ENCODE results near the gene AGTRAP. TPM values are rescaled to one million over a fixed set of nuclear protein-coding genes. Genes with fewer than 3 reads are reported as not detected.

The AGTRAP gene
- total and polyA plus RNA-seq, 9 of the 15 experiments (the other 6 are each of a cell fraction or from before 2014, with no cell fraction given): 26.8 to 105 (median 57.5) TPM

DNA sequence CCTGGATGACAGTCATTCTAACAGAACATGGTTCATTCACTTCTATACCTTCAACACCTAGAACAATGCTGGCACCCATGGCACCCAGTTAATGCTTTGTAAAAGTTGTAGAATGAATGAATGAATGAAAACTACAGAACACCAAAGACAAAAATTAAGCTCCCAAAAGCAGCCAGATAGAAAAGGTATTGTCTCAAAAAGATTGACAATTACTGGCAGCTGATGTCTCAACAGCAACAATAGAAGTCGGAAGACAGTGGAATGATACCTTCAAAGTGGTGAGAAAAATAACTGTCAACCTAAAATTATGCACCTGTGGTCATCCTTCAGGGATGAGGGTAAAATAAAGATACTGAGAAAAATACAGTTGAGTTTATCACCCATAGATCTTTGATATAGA is 21.1 kb downstream of the AGTRAP start:
- no peaks in the 10 kb centered on the region for H4K20me1 ChIP-seq (replicated peaks; ENCODE audit: control insufficient read depth, insufficient read depth, low read length)
- peaks cover 24% of the 10 kb centered on the region in 2 experiments for H3K4me1 ChIP-seq (replicated peaks in 1 of 2; ENCODE audit: control insufficient read depth in 2 of 2, insufficient read depth in 2 of 2, low read length in 2 of 2)
- no peaks in the 10 kb centered on the region for H3K27me3 ChIP-seq (ENCODE audit: control insufficient read depth in 2 of 2, insufficient read depth in 2 of 2, low read length in 2 of 2)
- peaks cover 3% of the 10 kb centered on the region; the same call in 1 of the 2 replicates for H3K9me3 ChIP-seq (replicated peaks; ENCODE audit: control insufficient read depth, insufficient read depth, low read depth, low read length)
- no peaks in the 10 kb centered on the region for H3K79me2 ChIP-seq (ENCODE audit: control insufficient read depth, insufficient read depth, low read length)
- intact Hi-C loops (cut with micrococcal nuclease) (no loop called here), in situ Hi-C loops (cut with MboI) (no loop called here)
- ChIA-PET POLR2A (interaction anchor here (1.2 to 1.3 kb wide), 2 partner anchors 36 to 40 kb away, joined by 3 to 4 read pairs; no protein-coding TSS in a partner anchor), CTCF (ENCODE audit: low intra/inter-chr PET ratio) (no interaction called here)
- no peak for DNase-seq (ENCODE audit: extremely low read depth in 1 of 4, low spot score in 3 of 4)
- FAIRE-seq: no peak
- no peak for ATAC-seq
- no peak overlapping the region for H3K4me3 ChIP-seq
- no peak overlapping the region for H2AFZ ChIP-seq (ENCODE audit: low read depth, low read length)
- H3K4me2 ChIP-seq (ENCODE audit: insufficient read depth, low read length): no peak overlapping the region
- no peaks in the 10 kb centered on the region for H3K36me3 ChIP-seq (ENCODE audit: control insufficient read depth, insufficient read depth, low read length)
- H3K9ac ChIP-seq (ENCODE audit: insufficient read depth in 1 of 2, low read depth in 2 of 2, low read length in 2 of 2): no peak overlapping the region
- no peaks in the 10 kb centered on the region for H3K9me1 ChIP-seq (ENCODE audit: control insufficient read depth, insufficient read depth, low read length)
- no TSS peak for BruUV-seq (replicated peaks)
- H3K27ac ChIP-seq (ENCODE audit: extremely low read depth, low read depth, low read length): no peak overlapping the region
- 68% methylated on average over 1 of the region's 1 CpG for WGBS (ENCODE audit: insufficient coverage, low coverage, missing lambda C conversion rate)
- TF ChIP-seq, protein P1, sequence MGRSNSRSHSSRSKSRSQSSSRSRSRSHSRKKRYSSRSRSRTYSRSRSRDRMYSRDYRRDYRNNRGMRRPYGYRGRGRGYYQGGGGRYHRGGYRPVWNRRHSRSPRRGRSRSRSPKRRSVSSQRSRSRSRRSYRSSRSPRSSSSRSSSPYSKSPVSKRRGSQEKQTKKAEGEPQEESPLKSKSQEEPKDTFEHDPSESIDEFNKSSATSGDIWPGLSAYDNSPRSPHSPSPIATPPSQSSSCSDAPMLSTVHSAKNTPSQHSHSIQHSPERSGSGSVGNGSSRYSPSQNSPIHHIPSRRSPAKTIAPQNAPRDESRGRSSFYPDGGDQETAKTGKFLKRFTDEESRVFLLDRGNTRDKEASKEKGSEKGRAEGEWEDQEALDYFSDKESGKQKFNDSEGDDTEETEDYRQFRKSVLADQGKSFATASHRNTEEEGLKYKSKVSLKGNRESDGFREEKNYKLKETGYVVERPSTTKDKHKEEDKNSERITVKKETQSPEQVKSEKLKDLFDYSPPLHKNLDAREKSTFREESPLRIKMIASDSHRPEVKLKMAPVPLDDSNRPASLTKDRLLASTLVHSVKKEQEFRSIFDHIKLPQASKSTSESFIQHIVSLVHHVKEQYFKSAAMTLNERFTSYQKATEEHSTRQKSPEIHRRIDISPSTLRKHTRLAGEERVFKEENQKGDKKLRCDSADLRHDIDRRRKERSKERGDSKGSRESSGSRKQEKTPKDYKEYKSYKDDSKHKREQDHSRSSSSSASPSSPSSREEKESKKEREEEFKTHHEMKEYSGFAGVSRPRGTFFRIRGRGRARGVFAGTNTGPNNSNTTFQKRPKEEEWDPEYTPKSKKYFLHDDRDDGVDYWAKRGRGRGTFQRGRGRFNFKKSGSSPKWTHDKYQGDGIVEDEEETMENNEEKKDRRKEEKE (IDR thresholded peaks at IDR 0.05; ENCODE audit: borderline replicate concordance in 1 of 2, control insufficient read depth in 1 of 2, low read depth in 2 of 2, low read length in 1 of 2): peak in 1 of 2 experiments; percentile 71; a peak in 1 of 4 replicates
- TF ChIP-seq FOXM1 (IDR thresholded peaks at IDR 0.05; ENCODE audit: low read depth): no peak
- no peak for TF ChIP-seq FOXM1 (CRISPR knock-in tag; IDR thresholded peaks at IDR 0.05; ENCODE audit: low read depth)
- peak in 1 of 2 experiments; percentile 100; a peak in 2 of 3 replicates for TF ChIP-seq CBX3 (IDR thresholded peaks at IDR 0.05; ENCODE audit: borderline replicate concordance in 1 of 2, low read length in 2 of 2)
- TF ChIP-seq, protein P2, sequence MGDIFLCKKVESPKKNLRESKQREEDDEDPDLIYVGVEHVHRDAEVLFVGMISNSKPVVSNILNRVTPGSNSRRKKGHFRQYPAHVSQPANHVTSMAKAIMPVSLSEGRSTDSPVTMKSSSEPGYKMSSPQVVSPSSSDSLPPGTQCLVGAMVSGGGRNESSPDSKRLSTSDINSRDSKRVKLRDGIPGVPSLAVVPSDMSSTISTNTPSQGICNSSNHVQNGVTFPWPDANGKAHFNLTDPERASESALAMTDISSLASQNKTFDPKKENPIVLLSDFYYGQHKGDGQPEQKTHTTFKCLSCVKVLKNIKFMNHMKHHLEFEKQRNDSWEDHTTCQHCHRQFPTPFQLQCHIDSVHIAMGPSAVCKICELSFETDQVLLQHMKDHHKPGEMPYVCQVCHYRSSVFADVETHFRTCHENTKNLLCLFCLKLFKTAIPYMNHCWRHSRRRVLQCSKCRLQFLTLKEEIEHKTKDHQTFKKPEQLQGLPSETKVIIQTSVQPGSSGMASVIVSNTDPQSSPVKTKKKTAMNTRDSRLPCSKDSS (IDR thresholded peaks at IDR 0.05; ENCODE audit: low read depth, partially characterized antibody): peak; percentile 96
- TF ChIP-seq, protein P3, sequence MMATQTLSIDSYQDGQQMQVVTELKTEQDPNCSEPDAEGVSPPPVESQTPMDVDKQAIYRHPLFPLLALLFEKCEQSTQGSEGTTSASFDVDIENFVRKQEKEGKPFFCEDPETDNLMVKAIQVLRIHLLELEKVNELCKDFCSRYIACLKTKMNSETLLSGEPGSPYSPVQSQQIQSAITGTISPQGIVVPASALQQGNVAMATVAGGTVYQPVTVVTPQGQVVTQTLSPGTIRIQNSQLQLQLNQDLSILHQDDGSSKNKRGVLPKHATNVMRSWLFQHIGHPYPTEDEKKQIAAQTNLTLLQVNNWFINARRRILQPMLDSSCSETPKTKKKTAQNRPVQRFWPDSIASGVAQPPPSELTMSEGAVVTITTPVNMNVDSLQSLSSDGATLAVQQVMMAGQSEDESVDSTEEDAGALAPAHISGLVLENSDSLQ (IDR thresholded peaks at IDR 0.05): peak; percentile 60
- peak; percentile 61 for TF ChIP-seq RBM25 (IDR thresholded peaks at IDR 0.05; ENCODE audit: low read depth, low read length, severe bottlenecking)
- no peak for TF ChIP-seq TARDBP (IDR thresholded peaks at IDR 0.05)
- TF ChIP-seq, protein P4, sequence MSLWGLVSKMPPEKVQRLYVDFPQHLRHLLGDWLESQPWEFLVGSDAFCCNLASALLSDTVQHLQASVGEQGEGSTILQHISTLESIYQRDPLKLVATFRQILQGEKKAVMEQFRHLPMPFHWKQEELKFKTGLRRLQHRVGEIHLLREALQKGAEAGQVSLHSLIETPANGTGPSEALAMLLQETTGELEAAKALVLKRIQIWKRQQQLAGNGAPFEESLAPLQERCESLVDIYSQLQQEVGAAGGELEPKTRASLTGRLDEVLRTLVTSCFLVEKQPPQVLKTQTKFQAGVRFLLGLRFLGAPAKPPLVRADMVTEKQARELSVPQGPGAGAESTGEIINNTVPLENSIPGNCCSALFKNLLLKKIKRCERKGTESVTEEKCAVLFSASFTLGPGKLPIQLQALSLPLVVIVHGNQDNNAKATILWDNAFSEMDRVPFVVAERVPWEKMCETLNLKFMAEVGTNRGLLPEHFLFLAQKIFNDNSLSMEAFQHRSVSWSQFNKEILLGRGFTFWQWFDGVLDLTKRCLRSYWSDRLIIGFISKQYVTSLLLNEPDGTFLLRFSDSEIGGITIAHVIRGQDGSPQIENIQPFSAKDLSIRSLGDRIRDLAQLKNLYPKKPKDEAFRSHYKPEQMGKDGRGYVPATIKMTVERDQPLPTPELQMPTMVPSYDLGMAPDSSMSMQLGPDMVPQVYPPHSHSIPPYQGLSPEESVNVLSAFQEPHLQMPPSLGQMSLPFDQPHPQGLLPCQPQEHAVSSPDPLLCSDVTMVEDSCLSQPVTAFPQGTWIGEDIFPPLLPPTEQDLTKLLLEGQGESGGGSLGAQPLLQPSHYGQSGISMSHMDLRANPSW (CRISPR knock-in tag; IDR thresholded peaks at IDR 0.05): no peak
- TF ChIP-seq, protein P5, sequence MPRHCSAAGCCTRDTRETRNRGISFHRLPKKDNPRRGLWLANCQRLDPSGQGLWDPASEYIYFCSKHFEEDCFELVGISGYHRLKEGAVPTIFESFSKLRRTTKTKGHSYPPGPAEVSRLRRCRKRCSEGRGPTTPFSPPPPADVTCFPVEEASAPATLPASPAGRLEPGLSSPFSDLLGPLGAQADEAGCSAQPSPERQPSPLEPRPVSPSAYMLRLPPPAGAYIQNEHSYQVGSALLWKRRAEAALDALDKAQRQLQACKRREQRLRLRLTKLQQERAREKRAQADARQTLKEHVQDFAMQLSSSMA (CRISPR knock-in tag; IDR thresholded peaks at IDR 0.05): no peak
- TF ChIP-seq SMARCA5 (IDR thresholded peaks at IDR 0.05): peak; percentile 73; the same call in 1 of the 2 replicates
- no peak for TF ChIP-seq RBM22 (IDR thresholded peaks at IDR 0.05; ENCODE audit: low read depth, low read length, poor library complexity, severe bottlenecking)
- TF ChIP-seq NRF1 (conservative IDR thresholded peaks at IDR 0.05 in 1 of 2, IDR thresholded peaks at IDR 0.05 in 1 of 2): no peak
- TF ChIP-seq ZNF24 (IDR thresholded peaks at IDR 0.05): peak; percentile 93
